ENCODE data around the gene HTR4.

DNA sequence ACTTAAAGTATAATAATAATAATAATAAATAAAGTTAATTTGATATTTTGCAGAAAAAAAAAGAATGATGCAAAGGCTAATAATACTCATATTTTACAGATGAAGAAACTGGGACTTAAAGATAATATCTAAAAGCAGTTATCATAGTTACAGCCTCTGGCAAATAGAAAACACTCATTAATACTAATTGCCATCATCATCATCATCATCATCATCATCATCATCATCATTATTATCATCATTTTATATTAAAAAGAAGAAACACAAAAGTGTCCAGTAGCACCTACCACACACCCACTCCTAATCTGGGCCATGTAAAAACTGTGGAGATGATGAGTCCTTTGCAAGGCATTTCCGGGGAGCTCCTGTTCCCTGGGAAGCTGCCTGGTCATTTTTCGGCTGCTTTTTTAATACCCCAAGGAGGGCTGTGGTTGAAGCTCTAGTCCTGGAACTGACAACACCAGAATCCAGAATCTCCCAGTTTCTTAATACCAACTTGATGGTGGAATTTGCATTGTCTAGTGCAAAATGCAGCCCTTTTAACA lies 70.8 kb downstream of the HTR4 start:
- TF ChIP-seq, protein P1, sequence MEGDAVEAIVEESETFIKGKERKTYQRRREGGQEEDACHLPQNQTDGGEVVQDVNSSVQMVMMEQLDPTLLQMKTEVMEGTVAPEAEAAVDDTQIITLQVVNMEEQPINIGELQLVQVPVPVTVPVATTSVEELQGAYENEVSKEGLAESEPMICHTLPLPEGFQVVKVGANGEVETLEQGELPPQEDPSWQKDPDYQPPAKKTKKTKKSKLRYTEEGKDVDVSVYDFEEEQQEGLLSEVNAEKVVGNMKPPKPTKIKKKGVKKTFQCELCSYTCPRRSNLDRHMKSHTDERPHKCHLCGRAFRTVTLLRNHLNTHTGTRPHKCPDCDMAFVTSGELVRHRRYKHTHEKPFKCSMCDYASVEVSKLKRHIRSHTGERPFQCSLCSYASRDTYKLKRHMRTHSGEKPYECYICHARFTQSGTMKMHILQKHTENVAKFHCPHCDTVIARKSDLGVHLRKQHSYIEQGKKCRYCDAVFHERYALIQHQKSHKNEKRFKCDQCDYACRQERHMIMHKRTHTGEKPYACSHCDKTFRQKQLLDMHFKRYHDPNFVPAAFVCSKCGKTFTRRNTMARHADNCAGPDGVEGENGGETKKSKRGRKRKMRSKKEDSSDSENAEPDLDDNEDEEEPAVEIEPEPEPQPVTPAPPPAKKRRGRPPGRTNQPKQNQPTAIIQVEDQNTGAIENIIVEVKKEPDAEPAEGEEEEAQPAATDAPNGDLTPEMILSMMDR (IDR thresholded peaks at IDR 0.05) = no peak
- no peak for TF ChIP-seq POLR2A (IDR thresholded peaks at IDR 0.05)
- no peak for TF ChIP-seq EP300 (IDR thresholded peaks at IDR 0.05; ENCODE audit: low read depth)
